Osteocyte (in vitro differentiated cells): ENCODE results near the gene TGFBR3. TPM values are rescaled to one million over a fixed set of nuclear protein-coding genes. Genes with fewer than 3 reads are reported as not detected.

Source experiments
- DNase-seq: peaks from one replicate; pipeline ENCODE4 v3.0.0; 2021; ENCODE audit warnings: mixed read lengths; ENCODE audit not compliant: unreplicated experiment; ENCODE audit errors: extremely low spot score
- H3K27ac Mint-ChIP-seq: one replicate; pipeline ENCODE4 v1.8.0; 2021; ENCODE audit warnings: mild to moderate bottlenecking, mixed read lengths; ENCODE audit not compliant: unreplicated experiment
- H3K27me3 Mint-ChIP-seq: one replicate; pipeline ENCODE4 v1.8.0; 2021; ENCODE audit warnings: mixed read lengths; ENCODE audit not compliant: unreplicated experiment
- H3K36me3 Mint-ChIP-seq: one replicate; pipeline ENCODE4 v1.8.0; 2021; ENCODE audit warnings: mixed read lengths; ENCODE audit not compliant: unreplicated experiment
- H3K4me1 Mint-ChIP-seq: one replicate; pipeline ENCODE4 v1.8.0; 2021; ENCODE audit warnings: mixed read lengths; ENCODE audit not compliant: unreplicated experiment
- H3K4me3 Mint-ChIP-seq: one replicate; pipeline ENCODE4 v1.8.0; 2021; ENCODE audit warnings: mild to moderate bottlenecking, moderate library complexity, mixed read lengths; ENCODE audit not compliant: unreplicated experiment
- H3K9me3 Mint-ChIP-seq: one replicate; pipeline ENCODE4 v1.8.0; 2021; ENCODE audit warnings: mixed read lengths; ENCODE audit not compliant: unreplicated experiment
- CTCF ChIP-seq: fragments of 200-600 bp; sonication (generic); IDR thresholded peaks from 2 replicates; pipeline ENCODE4 v1.5.0; 2021; ENCODE audit warnings: antibody characterized with exemption, mild to moderate bottlenecking, moderate library complexity
- total RNA-seq: library from RNA; stranded (reverse); gene quantifications from 2 replicates; pipeline ENCODE4 v1.2.1, GENCODE V29; 2021

The TGFBR3 gene
- total RNA-seq, 1 donor from 2014 or later, result 14.1 TPM

DNA sequence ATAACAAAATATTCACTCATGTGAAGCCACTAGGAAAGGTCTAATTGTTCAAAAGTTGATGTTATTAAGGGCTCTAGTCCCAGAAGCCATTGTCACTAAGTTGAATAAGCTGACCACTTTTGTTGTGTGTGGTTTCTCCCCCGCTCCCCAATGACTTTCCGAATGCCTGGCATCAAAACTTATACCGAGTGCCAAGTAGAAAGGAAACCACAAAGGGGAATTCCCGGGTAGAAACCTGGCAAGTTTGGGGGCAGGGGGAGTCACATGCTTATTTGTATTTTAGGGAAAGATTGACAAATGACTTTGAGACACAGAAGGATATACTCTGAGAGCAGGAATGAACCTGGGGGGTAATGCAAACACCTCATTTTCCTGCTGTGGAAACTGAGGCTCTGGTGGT lies 154.1 kb downstream of the TGFBR3 start:
- no peak for DNase-seq
- H3K4me1 Mint-ChIP-seq, result peaks cover 68% of the 10 kb centered on the region
- no peak overlapping the region for H3K4me3 Mint-ChIP-seq
- H3K36me3 Mint-ChIP-seq, result peaks cover 26% of the 10 kb centered on the region
- H3K27me3 Mint-ChIP-seq, result no peaks in the 10 kb centered on the region
- no peak for TF ChIP-seq CTCF
- no peaks in the 10 kb centered on the region for H3K9me3 Mint-ChIP-seq
- H3K27ac Mint-ChIP-seq, result peak overlapping the region; percentile 83

- Mint-ChIP-seq H3K36me3 (peaks cover 29% of the 10 kb centered on the region), H3K27me3 (no peaks in the 10 kb centered on the region), H3K9me3 (no peaks in the 10 kb centered on the region), H3K4me3 (no peak overlapping the region), H3K27ac (peak overlapping the region; percentile 23), H3K4me1 (peaks cover 68% of the 10 kb centered on the region)
- no peak for TF ChIP-seq CTCF
- DNase-seq, result no peak
These were observed 154.9 kb downstream of the TGFBR3 start for GRCh38 chr1:91730801-91731732.

DNA sequence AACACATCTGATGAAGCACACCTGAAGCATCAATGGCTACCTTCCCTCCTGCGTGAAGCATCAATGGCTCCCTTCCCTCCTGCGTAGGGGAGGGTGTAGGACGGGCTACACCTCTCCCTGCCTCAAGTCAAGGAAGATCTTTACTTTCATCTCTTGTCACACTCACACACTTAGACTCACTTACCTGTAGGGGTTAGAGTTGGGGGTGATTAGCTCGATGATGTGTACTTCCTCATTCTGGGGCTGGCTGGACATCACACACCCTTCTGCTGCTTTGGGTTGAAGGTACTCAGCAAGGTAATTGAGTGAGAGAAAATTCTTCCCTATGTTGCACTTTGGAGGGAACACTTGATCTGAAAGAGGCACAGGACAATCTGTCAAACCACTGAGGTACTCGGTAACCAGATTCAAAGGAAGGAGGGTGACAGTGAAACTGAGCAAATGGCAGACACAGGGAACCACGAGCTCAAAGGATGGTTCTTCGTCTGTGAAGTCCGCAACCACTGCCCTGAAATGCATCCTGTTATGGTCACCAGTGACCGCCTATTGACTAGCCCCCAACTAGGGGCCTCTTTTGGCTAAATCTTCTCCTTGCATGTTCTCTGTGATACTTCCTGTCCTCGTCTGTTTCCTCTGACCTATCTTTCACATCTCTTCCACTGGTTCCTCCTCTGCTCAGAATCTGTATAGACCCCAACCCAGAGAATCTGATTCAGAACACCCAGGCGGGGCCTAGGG lies 156.2 kb downstream of the TGFBR3 start:
- H3K4me1 Mint-ChIP-seq, result peaks cover 65% of the 10 kb centered on the region
- peaks cover 29% of the 10 kb centered on the region for H3K36me3 Mint-ChIP-seq
- no peaks in the 10 kb centered on the region for H3K27me3 Mint-ChIP-seq
- H3K9me3 Mint-ChIP-seq, result no peaks in the 10 kb centered on the region
- H3K27ac Mint-ChIP-seq, result no peak overlapping the region
- no peak for DNase-seq
- no peak overlapping the region for H3K4me3 Mint-ChIP-seq
- TF ChIP-seq CTCF, result no peak

DNA sequence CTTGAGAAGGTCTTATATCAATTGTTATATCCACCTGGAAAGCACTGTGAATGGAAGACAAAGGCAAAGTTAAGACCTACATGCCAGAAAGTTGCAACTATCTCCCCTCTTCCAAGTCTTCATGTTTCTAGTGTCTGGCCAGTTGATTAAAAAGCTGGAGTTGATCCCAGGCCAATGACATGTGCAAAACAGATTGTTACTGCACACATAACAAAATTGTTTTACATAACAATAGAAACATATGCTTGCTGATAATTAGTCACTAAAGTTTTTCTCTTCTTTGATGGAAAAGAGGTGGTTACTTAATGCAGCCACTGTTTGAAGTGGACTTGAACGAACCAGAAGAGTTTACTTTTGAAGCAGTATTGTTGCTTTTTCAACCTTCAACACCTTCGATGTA lies 158.2 kb downstream of the TGFBR3 start:
- no peak for TF ChIP-seq CTCF
- Mint-ChIP-seq H3K4me3 (no peak overlapping the region), H3K27me3 (no peaks in the 10 kb centered on the region), H3K27ac (no peak overlapping the region), H3K36me3 (peaks cover 29% of the 10 kb centered on the region), H3K9me3 (no peaks in the 10 kb centered on the region), H3K4me1 (peaks cover 52% of the 10 kb centered on the region)
- no peak for DNase-seq
